ENCODE results near the gene SYTL3. TPM values are rescaled to one million over a fixed set of nuclear protein-coding genes. Genes with fewer than 3 reads are reported as not detected.

Gene SYTL3
- total and polyA plus RNA-seq, 10 of the 15 experiments (the other 5 are each of a cell fraction or from before 2014, with no cell fraction given), result 3.3 to 12.1 (median 6.9) TPM

- TF ChIP-seq SKIL (IDR thresholded peaks at IDR 0.05; ENCODE audit: low read depth, poor library complexity, severe bottlenecking) (no peak), FOXM1 (IDR thresholded peaks at IDR 0.05; ENCODE audit: low read depth, low read length) (no peak), ZSCAN29 (IDR thresholded peaks at IDR 0.05) (0 out of 2 replicates have a peak, but pooled peaks have one; percentile 44), BHLHE40 (IDR thresholded peaks at IDR 0.05; ENCODE audit: borderline replicate concordance in 1 of 2, low read depth in 2 of 2, low read length in 1 of 2) (peak in 1 of 2 experiments; percentile 85; a peak in 2 of 4 replicates), GATAD2B (conservative IDR thresholded peaks at IDR 0.05; ENCODE audit: low read depth) (peak; percentile 90), MYB (IDR thresholded peaks at IDR 0.05; ENCODE audit: borderline replicate concordance, low read depth, low read length) (no peak), RELA (IDR thresholded peaks at IDR 0.05; ENCODE audit: borderline replicate concordance, partially characterized antibody) (peak; percentile 49), RUNX3 (IDR thresholded peaks at IDR 0.05; ENCODE audit: low read length) (no peak), IRF3 (IDR thresholded peaks at IDR 0.05) (no peak), KDM1A (IDR thresholded peaks at IDR 0.05; ENCODE audit: borderline replicate concordance) (no peak), POU2F2 (IDR thresholded peaks at IDR 0.05; ENCODE audit: borderline replicate concordance, low read depth, low read length) (0 out of 3 replicates have a peak, but pooled peaks have one; percentile 7), BCLAF1 (IDR thresholded peaks at IDR 0.05) (no peak), YY1 (IDR thresholded peaks at IDR 0.05; ENCODE audit: low read depth, low read length) (peak; percentile 79), STAT1 (conservative IDR thresholded peaks at IDR 0.05) (no peak), KAT2A (conservative IDR thresholded peaks at IDR 0.05; ENCODE audit: control insufficient read depth, low read depth, low read length) (no peak), NR2F1 (conservative IDR thresholded peaks at IDR 0.05) (peak; percentile 94), CEBPB (IDR thresholded peaks at IDR 0.05; ENCODE audit: borderline replicate concordance in 1 of 2, low read depth in 2 of 2, low read length in 2 of 2) (no peak), ZNF622 (IDR thresholded peaks at IDR 0.05) (no peak), MEF2B (IDR thresholded peaks at IDR 0.05; ENCODE audit: partially characterized antibody, poor library complexity, severe bottlenecking) (peak; percentile 54), ASH2L (IDR thresholded peaks at IDR 0.05; ENCODE audit: borderline replicate concordance, low read depth) (no peak), SMC3 (IDR thresholded peaks at IDR 0.05; ENCODE audit: borderline replicate concordance, low read length) (peak; percentile 95), ZNF24 (IDR thresholded peaks at IDR 0.05) (no peak), ZNF217 (IDR thresholded peaks at IDR 0.05) (no peak), CREB1 (IDR thresholded peaks at IDR 0.05; ENCODE audit: low read depth) (peak; percentile 68; the same call in 1 of the 2 replicates), CHD4 (IDR thresholded peaks at IDR 0.05) (no peak)
Observed at GRCh38 chr6:158703837-158704822, 54.3 kb downstream of the SYTL3 start (continued).

All from GM12878 (cell line).